HFFc6 (cell line): ENCODE data around the gene NADK. TPM values are rescaled to one million over a fixed set of nuclear protein-coding genes. Genes with fewer than 3 reads are reported as not detected.
A peak's percentile ranks its signal among the peaks of the same experiment; 100 is the strongest.

Experiments
- DNase-seq: peaks from one replicate; pipeline ENCODE4 v3.0.0-alpha.2; 2018
- H3K27ac Mint-ChIP-seq: 2 replicates; pipeline ENCODE4 v1.8.0; 2020; ENCODE audit warnings: mild to moderate bottlenecking, mixed read lengths
- H3K27me3 Mint-ChIP-seq: 2 replicates; pipeline ENCODE4 v1.8.0; 2021; ENCODE audit warnings: mild to moderate bottlenecking, moderate library complexity, mixed read lengths; ENCODE audit not compliant: insufficient read depth
- H3K36me3 Mint-ChIP-seq: 2 replicates; pipeline ENCODE4 v1.8.0; 2021; ENCODE audit warnings: low read depth, mixed read lengths
- H3K4me1 Mint-ChIP-seq: 2 replicates; pipeline ENCODE4 v1.8.0; 2020; ENCODE audit warnings: low read depth, mixed read lengths
- H3K4me3 Mint-ChIP-seq: 2 replicates; pipeline ENCODE4 v1.8.0; 2020; ENCODE audit warnings: mild to moderate bottlenecking, moderate library complexity, mixed read lengths
- H3K9me3 Mint-ChIP-seq: 2 replicates; pipeline ENCODE4 v1.8.0; 2020; ENCODE audit warnings: mild to moderate bottlenecking, mixed read lengths
- CTCF ChIP-seq: fragments of 200-600 bp; sonication (generic); IDR thresholded peaks from 2 replicates; pipeline ENCODE4 v1.5.0; 2021; ENCODE audit warnings: antibody characterized with exemption, mild to moderate bottlenecking
- total RNA-seq, 6 experiments: library from RNA; stranded (reverse); fragmentation: NEBNext Ultra II Directional; extraction: Animal tissue kit (Norgen Biotek cat#: 25700); gene quantifications; 2 replicates in 1 of 6; 3 replicates in 5 of 6; pipeline ENCODE4 v1.2.3, GENCODE V29; 2021

Gene NADK
- total RNA-seq, 6 experiments from 2014 or later = 50.3 to 68.8 (median 54.8) TPM

GRCh38 chr1:1781526-1781903 is 3.2 kb upstream of the NADK start:
- H3K4me3 Mint-ChIP-seq = no peak overlapping the region
- peaks cover 21% of the 10 kb centered on the region for H3K27me3 Mint-ChIP-seq
- no peak for DNase-seq
- peaks cover 52% of the 10 kb centered on the region for H3K4me1 Mint-ChIP-seq
- peak overlapping the region; percentile 29 for H3K27ac Mint-ChIP-seq
- H3K36me3 Mint-ChIP-seq = peaks cover 7% of the 10 kb centered on the region; the same call in 1 of the 2 replicates
- H3K9me3 Mint-ChIP-seq = no peaks in the 10 kb centered on the region
- TF ChIP-seq CTCF = no peak

DNA sequence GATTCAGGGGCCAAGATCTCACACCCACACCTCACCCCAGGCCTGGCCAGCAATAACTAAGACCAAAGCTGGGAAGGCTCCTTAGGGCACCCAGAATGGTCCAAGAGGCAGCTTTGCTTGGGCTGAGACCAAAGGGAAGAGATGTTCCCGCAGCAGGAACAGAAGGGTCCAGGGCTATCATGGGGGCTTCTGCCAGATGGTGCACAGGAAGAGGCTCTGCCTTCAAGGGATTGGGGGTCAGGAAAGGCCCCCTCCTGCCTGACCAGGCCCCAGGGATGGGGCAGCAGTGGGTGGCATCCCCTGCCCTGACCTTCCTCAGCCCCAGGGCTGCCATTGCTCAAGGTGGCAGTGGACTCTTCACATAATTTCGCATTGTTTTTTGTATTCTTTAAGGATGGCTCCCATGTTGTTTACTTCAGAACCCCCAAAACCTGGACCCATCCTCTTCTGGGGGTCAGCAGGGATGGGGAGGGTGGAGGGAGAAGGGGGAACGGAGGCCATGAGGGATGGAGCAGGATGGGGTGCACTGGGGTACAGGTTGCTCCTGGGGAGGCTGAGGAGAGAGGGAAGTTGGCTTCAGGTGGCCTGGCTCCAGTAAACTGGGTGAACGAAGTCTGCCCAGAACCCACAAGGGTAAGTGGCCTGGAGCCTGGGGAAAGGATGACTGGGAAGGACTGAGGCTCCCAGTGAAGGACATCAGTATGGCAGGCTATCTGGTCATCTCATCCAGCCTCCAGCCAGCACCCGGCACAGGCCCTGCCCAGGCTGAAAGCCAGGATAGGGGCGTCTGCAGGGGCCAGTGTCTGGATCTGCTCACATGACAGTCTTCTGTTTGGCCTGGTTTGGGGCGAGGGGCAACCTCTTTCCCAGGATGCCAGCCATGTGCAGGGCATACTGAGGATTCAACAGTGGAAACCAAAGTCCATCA is 2.6 kb upstream of the NADK start:
- DNase-seq = no peak
- Mint-ChIP-seq H3K27me3 (peaks cover 24% of the 10 kb centered on the region), H3K36me3 (peaks cover 5% of the 10 kb centered on the region; the same call in 1 of the 2 replicates), H3K4me3 (peak overlapping the region; percentile 77; the same call in 1 of the 2 replicates), H3K9me3 (no peaks in the 10 kb centered on the region), H3K4me1 (peaks cover 57% of the 10 kb centered on the region), H3K27ac (peak overlapping the region; percentile 69)
- TF ChIP-seq CTCF = no peak

- H3K9me3 Mint-ChIP-seq = no peaks in the 10 kb centered on the region
- no peak for DNase-seq
- peak overlapping the region; percentile 77 for H3K4me3 Mint-ChIP-seq
- TF ChIP-seq CTCF = no peak
- H3K36me3 Mint-ChIP-seq = peaks cover 6% of the 10 kb centered on the region; the same call in 1 of the 2 replicates
- H3K27ac Mint-ChIP-seq = peak overlapping the region; percentile 69
- peaks cover 24% of the 10 kb centered on the region for H3K27me3 Mint-ChIP-seq
- peaks cover 65% of the 10 kb centered on the region for H3K4me1 Mint-ChIP-seq
These were observed 1.7 kb upstream of the NADK start for GRCh38 chr1:1779691-1780597.

DNA sequence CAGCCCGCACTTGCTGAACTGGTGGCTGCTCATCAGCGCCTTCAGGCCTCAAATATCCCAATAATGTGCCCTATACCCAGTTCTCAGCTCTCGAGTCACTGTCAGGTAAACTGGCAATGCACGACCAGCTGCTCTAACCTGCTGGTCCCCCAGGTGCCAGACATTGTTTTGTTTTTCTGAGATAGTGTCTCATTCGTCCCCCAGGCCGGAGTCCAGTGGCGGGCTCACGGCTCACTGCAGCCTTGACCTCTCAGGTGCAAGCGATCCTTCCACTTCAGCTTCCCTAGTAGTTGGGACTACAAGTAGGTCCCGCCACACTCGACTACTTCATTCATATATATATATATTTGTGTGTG is 1.0 kb upstream of the NADK start:
- no peak for DNase-seq
- TF ChIP-seq CTCF = no peak
- H3K9me3 Mint-ChIP-seq = no peaks in the 10 kb centered on the region
- H3K4me1 Mint-ChIP-seq = peaks cover 60% of the 10 kb centered on the region
- H3K27ac Mint-ChIP-seq = peak overlapping the region; percentile 69
- peaks cover 24% of the 10 kb centered on the region for H3K27me3 Mint-ChIP-seq
- H3K4me3 Mint-ChIP-seq = peak overlapping the region; percentile 77
- peaks cover 6% of the 10 kb centered on the region; the same call in 1 of the 2 replicates for H3K36me3 Mint-ChIP-seq

GRCh38 chr1:1778663-1779319 is 521 bp upstream of the NADK start:
- peak; percentile 44 for TF ChIP-seq CTCF
- H3K4me3 Mint-ChIP-seq = peak overlapping the region; percentile 77; the same call in 1 of the 2 replicates
- H3K9me3 Mint-ChIP-seq = no peaks in the 10 kb centered on the region
- peak overlapping the region; percentile 69; the same call in 1 of the 2 replicates for H3K27ac Mint-ChIP-seq
- DNase-seq = no peak
- H3K36me3 Mint-ChIP-seq = peaks cover 6% of the 10 kb centered on the region; the same call in 1 of the 2 replicates
- peaks cover 24% of the 10 kb centered on the region for H3K27me3 Mint-ChIP-seq
- peaks cover 60% of the 10 kb centered on the region for H3K4me1 Mint-ChIP-seq
